Breast epithelium (tissue), 4 donors: ENCODE results near the gene P2RX5. TPM values are rescaled to one million over a fixed set of nuclear protein-coding genes. Genes with fewer than 3 reads are reported as not detected.
A peak's percentile ranks its signal among the peaks of the same experiment; 100 is the strongest.

Source experiments
- DNase-seq, 2 donors: peaks; one replicate each; pipeline ENCODE4 v3.0.0-alpha.2; 2019; ENCODE audit warnings: low spot score in 2 of 2
- H3K27ac ChIP-seq, 2 donors: fragments of 200-600 bp; sonication (generic) in 1 of 2; one replicate each; pipeline ENCODE4 v1.5.1; 2016 to 2019; ENCODE audit warnings: mild to moderate bottlenecking in 1 of 2
- H3K27me3 ChIP-seq, 2 donors: fragments of 200-600 bp; sonication (generic) in 1 of 2; one replicate each; pipeline versions ENCODE4 v1.5.1 to v1.6.0; 2017 to 2019; ENCODE audit warnings: control low read depth in 1 of 2, mild to moderate bottlenecking in 1 of 2
- H3K36me3 ChIP-seq: fragments of 200-600 bp; one replicate; pipeline ENCODE4 v1.5.1; 2019
- H3K4me1 ChIP-seq, 2 donors: fragments of 200-600 bp; sonication (generic); one replicate each; pipeline ENCODE4 v1.5.1; 2016 to 2019; ENCODE audit warnings: control low read depth in 1 of 2
- H3K4me3 ChIP-seq, 3 donors: fragments of 200-600 bp; sonication (generic); 1 replicate in 2 of 3; 2 replicates in 1 of 3; pipeline ENCODE4 v1.5.1; 2016 to 2019; ENCODE audit warnings: mild to moderate bottlenecking in 3 of 3, moderate library complexity in 2 of 3
- H3K9me3 ChIP-seq, 2 donors: fragments of 200-600 bp; sonication (generic) in 1 of 2; one replicate each; pipeline ENCODE4 v1.5.1; 2016 to 2019; ENCODE audit warnings: control low read depth in 1 of 2
- POLR2A ChIP-seq: fragments of 450-650 bp; IDR thresholded peaks from one replicate; pipeline ENCODE4 v1.6.1; 2016; ENCODE audit warnings: antibody characterized with exemption, mild to moderate bottlenecking, moderate library complexity
- POLR2AphosphoS5 ChIP-seq, 3 donors: sonication (generic); formaldehyde crosslinking; IDR thresholded peaks; one replicate each; pipeline ENCODE4 v1.6.1; 2017; ENCODE audit warnings: antibody characterized with exemption in 3 of 3
- intact Hi-C: fragments of 100-400 bp; cut with DNase I; formaldehyde crosslinking; loops from one replicate; pipeline ENCODE4 v1.15.1; 2023; ENCODE audit warnings: low total_unique reads
- total RNA-seq, 3 donors: library from RNA; depleted of rRNA; stranded (reverse); fragments of >200 nt; gene quantifications; one replicate each; pipeline ENCODE4 v1.1.0, GENCODE V29; 2016
- TF ChIP-seq, protein P1 (sequence below), 3 donors: fragments of 450-650 bp; IDR thresholded peaks; one replicate each; pipeline ENCODE4 v1.5.1; 2016 to 2017; ENCODE audit warnings: antibody characterized with exemption in 3 of 3, mild to moderate bottlenecking in 3 of 3, moderate library complexity in 3 of 3

Gene P2RX5
- total RNA-seq, 3 donors from 2014 or later = 0.29 to 2.0 (median 0.32) TPM

DNA sequence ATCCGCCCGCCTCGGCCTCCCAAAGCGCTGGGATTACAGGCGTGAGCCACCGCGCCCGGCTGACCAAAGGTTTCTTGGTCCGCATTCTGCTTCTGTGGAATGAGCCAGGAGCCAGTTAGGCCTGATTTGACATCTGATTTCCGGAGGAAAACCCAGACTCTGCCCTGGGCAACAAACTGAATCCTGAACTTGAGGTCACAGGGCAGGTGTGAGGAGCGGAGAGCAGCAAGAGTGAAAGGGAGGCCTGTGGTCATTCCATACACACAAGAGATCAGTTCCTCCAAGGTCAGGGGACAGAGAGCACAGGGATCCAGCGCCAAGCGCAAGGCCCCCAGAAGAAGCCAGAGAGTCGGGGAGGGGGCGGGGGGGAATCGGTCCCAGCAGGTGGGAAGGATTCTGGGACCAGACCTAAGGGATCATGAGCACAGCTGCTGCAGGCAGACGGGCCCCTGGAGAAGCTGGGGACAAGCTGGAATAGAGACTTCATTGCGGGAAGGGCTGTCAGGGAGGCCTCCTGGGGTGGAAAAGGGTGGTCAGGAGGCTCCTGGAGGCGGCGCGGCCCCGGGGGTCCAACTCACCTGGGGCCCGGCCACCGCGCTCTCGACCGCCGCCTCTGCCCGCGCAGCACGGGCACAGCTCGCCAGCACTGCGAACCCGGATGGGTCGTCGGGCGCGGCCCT is 60.3 kb downstream of the P2RX5 start:
- intact Hi-C loops = no loop called here
- H3K4me1 ChIP-seq = peaks cover 0 to 7% of the 10 kb centered on the region in 2 donors
- H3K9me3 ChIP-seq = no peaks in the 10 kb centered on the region
- TF ChIP-seq POLR2A (no peak), POLR2AphosphoS5 (IDR thresholded peaks at IDR 0.05) (no peak)
- TF ChIP-seq, protein P1, sequence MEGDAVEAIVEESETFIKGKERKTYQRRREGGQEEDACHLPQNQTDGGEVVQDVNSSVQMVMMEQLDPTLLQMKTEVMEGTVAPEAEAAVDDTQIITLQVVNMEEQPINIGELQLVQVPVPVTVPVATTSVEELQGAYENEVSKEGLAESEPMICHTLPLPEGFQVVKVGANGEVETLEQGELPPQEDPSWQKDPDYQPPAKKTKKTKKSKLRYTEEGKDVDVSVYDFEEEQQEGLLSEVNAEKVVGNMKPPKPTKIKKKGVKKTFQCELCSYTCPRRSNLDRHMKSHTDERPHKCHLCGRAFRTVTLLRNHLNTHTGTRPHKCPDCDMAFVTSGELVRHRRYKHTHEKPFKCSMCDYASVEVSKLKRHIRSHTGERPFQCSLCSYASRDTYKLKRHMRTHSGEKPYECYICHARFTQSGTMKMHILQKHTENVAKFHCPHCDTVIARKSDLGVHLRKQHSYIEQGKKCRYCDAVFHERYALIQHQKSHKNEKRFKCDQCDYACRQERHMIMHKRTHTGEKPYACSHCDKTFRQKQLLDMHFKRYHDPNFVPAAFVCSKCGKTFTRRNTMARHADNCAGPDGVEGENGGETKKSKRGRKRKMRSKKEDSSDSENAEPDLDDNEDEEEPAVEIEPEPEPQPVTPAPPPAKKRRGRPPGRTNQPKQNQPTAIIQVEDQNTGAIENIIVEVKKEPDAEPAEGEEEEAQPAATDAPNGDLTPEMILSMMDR (IDR thresholded peaks at IDR 0.05) = no peak
- no peak for DNase-seq
- no peaks in the 10 kb centered on the region for H3K27me3 ChIP-seq
- no peaks in the 10 kb centered on the region for H3K36me3 ChIP-seq
- peak overlapping the region; percentile 99 for H3K27ac ChIP-seq
- peak overlapping the region; percentile 93 to 98 (median 96) for H3K4me3 ChIP-seq

DNA sequence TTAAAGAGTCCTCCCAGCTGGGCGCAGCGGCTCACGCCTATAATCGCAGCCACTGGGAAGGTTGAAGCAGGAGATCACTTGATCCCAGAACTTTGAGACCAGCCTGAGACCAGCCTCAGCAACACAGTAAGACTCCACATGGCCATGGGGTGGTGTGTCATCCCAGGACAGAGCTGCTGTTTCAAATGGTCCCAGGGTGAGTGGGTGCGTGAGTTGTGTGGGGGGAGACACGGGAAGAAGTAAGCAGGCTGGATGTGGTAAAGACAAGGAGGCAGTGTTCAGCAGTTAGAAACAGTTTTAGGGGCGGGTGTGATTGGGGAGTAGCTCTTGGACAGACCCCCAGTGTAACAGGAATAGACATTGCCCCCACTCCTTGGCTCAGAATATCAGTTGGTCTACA is 63.7 kb downstream of the P2RX5 start:
- TF ChIP-seq POLR2AphosphoS5 (IDR thresholded peaks at IDR 0.05) (no peak), POLR2A (no peak)
- TF ChIP-seq, protein P1 (IDR thresholded peaks at IDR 0.05) = no peak
- no peaks in the 10 kb centered on the region for H3K27me3 ChIP-seq
- no peak overlapping the region for H3K4me3 ChIP-seq
- no peaks in the 10 kb centered on the region for H3K4me1 ChIP-seq
- no peak overlapping the region for H3K27ac ChIP-seq
- no peak for DNase-seq
- intact Hi-C loops = no loop called here
- no peaks in the 10 kb centered on the region for H3K36me3 ChIP-seq
- no peaks in the 10 kb centered on the region for H3K9me3 ChIP-seq

DNA sequence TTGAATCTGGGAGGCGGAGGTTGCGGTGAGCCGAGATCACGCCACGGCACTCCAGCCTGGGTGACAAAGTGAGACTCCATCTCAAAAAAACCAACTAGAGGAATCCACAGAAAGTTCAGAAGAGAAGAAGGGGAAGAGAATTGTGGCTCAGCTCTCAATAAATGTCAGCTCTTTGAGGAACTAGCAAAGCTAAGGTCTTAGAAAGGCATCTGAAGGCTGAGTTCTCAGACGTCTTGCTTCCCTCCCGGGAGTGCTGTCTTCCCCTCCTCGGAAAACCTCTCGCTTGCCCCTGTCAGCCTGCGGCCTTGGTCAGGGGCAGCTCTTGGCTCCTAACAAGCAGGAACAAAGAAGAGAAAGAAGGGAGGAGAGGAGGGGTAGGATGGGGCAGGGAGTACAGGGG is 65.2 kb downstream of the P2RX5 start:
- H3K9me3 ChIP-seq = no peaks in the 10 kb centered on the region
- H3K27me3 ChIP-seq = no peaks in the 10 kb centered on the region
- no peaks in the 10 kb centered on the region for H3K36me3 ChIP-seq
- H3K4me3 ChIP-seq = no peak overlapping the region
- TF ChIP-seq POLR2AphosphoS5 (IDR thresholded peaks at IDR 0.05) (no peak), POLR2A (no peak)
- TF ChIP-seq, protein P1 (IDR thresholded peaks at IDR 0.05) = no peak
- intact Hi-C loops = no loop called here
- no peaks in the 10 kb centered on the region for H3K4me1 ChIP-seq
- DNase-seq = no peak
- no peak overlapping the region for H3K27ac ChIP-seq

DNA sequence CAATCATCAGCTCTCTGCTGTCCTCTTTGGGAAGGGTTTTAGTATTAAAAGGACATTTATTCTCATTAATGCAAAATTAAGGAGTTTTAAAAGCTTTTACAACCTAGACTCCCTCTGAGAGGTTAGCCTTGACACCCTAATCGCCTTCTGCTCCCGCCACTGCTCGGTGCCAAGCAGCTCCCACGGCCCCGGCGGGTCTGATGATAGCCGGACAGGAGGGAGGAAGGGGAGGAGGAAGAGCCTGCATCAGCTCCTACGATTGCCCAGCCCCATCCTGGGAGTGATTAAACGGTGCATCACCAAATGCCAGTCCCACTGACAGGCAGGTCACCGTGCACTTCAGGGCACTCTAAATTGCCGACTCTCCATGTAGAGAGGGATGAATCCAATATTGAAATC is 68.2 kb downstream of the P2RX5 start:
- H3K4me3 ChIP-seq = no peak overlapping the region
- H3K9me3 ChIP-seq = no peaks in the 10 kb centered on the region
- no peaks in the 10 kb centered on the region for H3K27me3 ChIP-seq
- DNase-seq = no peak
- intact Hi-C loops = no loop called here
- peaks cover 11% of the 10 kb centered on the region for H3K36me3 ChIP-seq
- H3K27ac ChIP-seq = no peak overlapping the region
- no peaks in the 10 kb centered on the region for H3K4me1 ChIP-seq
- TF ChIP-seq, protein P1 (IDR thresholded peaks at IDR 0.05) = no peak
- TF ChIP-seq POLR2A (no peak), POLR2AphosphoS5 (IDR thresholded peaks at IDR 0.05) (no peak)

DNA sequence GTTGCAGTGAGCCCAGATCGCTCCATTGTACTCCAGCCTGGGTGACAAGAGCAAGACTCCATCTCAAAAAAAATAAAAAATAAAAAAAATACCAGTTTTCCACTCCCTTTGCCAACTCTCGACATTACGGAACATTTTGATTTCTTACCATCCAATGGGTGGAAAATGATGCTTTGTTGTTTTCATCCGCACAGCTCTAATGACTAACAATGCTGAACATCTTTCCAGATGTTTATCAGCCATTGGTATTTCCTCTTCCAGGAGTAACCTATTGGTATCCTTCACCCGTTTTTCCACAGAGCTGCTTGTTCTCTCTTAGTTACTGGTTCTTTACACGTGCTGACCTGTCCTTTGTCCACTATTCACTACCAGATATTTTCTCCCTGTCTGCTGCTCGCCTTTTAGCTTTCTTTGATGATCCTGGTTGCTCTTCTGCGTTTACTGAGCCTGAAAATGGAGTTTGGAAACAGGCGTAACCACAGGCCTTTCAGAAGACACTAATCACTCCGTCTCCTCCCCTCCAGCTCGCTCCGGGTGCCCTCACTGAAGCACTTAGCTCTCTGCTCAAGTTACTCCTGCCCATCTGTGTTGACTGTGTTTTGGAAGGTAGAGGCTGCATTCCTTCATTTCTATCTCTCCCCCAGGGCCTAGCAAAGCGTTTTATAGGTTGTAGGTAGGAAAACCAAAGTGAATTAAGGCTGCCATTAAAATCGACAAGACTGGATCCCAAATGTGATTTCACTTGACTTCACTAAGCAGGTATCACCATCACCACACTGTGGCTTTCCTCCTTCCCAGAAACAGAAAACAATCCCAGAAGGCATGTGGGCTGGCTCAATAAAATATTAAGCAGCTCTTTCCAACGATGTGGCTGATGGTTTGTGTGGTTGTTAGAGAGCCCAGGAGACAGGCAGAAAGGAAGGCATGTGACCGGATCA is 68.9 kb downstream of the P2RX5 start:
- Histone ChIP-seq H3K36me3 (peaks cover 11% of the 10 kb centered on the region), H3K9me3 (no peaks in the 10 kb centered on the region), H3K27ac (no peak overlapping the region), H3K4me1 (no peaks in the 10 kb centered on the region), H3K27me3 (no peaks in the 10 kb centered on the region), H3K4me3 (no peak overlapping the region)
- DNase-seq = no peak
- TF ChIP-seq, protein P1 (IDR thresholded peaks at IDR 0.05) = no peak
- TF ChIP-seq POLR2AphosphoS5 (IDR thresholded peaks at IDR 0.05) = no peak
- no peak for TF ChIP-seq POLR2A
- intact Hi-C loops = no loop called here
